OCI-LY7 (cell line): Measurements from ENCODE around the gene KMT2A. TPM values are rescaled to one million over a fixed set of nuclear protein-coding genes. Genes with fewer than 3 reads are reported as not detected.

ENCODE experiments used
- BruUV-seq: library from RNA; stranded (reverse); fragments of 400-500 nt; replicated peaks from 2 replicates; lab custom pipeline; 2021; lab: Mats Ljungman, UMichigan
- CTCF ChIA-PET: fragments of 300-600 bp; sonication (Branson Sonifier 250); formaldehyde crosslinking; loops from one replicate; lab custom pipeline; 2022; ENCODE audit warnings: antibody characterized with exemption; ENCODE audit not compliant: unreplicated experiment; lab: Charles Lee
- POLR2A ChIA-PET: fragments of 300-600 bp; sonication (Branson Sonifier 250); formaldehyde crosslinking; loops from one replicate; lab custom pipeline; 2022; ENCODE audit warnings: antibody characterized with exemption; lab: Charles Lee
- DNase-seq: peaks from one replicate; pipeline ENCODE4 v3.0.0-alpha.2; 2015; ENCODE audit warnings: low spot score
- H2AFZ ChIP-seq: fragments of 200-600 bp; sonication (generic), shearing (Covaris generic); 2 replicates; pipeline ENCODE4 v1.6.1; 2014; ENCODE audit warnings: mild to moderate bottlenecking, antibody characterized with exemption, low read length, moderate library complexity
- H3K27ac ChIP-seq: fragments of 200-600 bp; sonication (generic); 2 replicates; pipeline ENCODE4 v1.5.1; 2014; ENCODE audit warnings: mixed run types, low read depth, mild to moderate bottlenecking, moderate library complexity, low read length, inconsistent platforms; ENCODE audit not compliant: poor library complexity, severe bottlenecking
- H3K36me3 ChIP-seq: fragments of 200-600 bp; sonication (generic); 2 replicates; pipeline ENCODE4 v1.6.1; 2014; ENCODE audit warnings: mild to moderate bottlenecking, antibody characterized with exemption, low read length, moderate library complexity, mixed read lengths; ENCODE audit not compliant: insufficient read depth
- H3K4me1 ChIP-seq: fragments of 200-600 bp; sonication (generic); 2 replicates; pipeline ENCODE4 v1.5.1; 2014; ENCODE audit warnings: mild to moderate bottlenecking, low read length; ENCODE audit not compliant: insufficient read depth, poor library complexity, severe bottlenecking
- H3K4me2 ChIP-seq: fragments of 200-600 bp; sonication (generic); 2 replicates; pipeline ENCODE4 v1.6.1; 2014; ENCODE audit warnings: mild to moderate bottlenecking, low read length
- H3K4me3 ChIP-seq: fragments of 200-600 bp; sonication (generic); 2 replicates; pipeline ENCODE4 v1.5.1; 2014; ENCODE audit warnings: mild to moderate bottlenecking, low read depth, low read length; ENCODE audit not compliant: poor library complexity, severe bottlenecking
- H3K79me2 ChIP-seq: fragments of 200-600 bp; sonication (generic); 2 replicates; pipeline ENCODE4 v1.6.1; 2016; ENCODE audit warnings: low read depth, mild to moderate bottlenecking, low read length, moderate library complexity, mixed read lengths; ENCODE audit not compliant: insufficient read depth
- H3K9me2 ChIP-seq: fragments of 200-600 bp; sonication (generic); 2 replicates; pipeline ENCODE4 v1.6.1; 2016; ENCODE audit warnings: mild to moderate bottlenecking, low read length, mixed read lengths; ENCODE audit not compliant: insufficient read depth
- H3K9me3 ChIP-seq: fragments of 200-600 bp; sonication (generic); 2 replicates; pipeline ENCODE4 v1.6.1; 2014; ENCODE audit warnings: mild to moderate bottlenecking, mixed run types, low read length, mixed read lengths
- H4K20me1 ChIP-seq: fragments of 200-600 bp; sonication (generic); 2 replicates; pipeline ENCODE4 v1.6.1; 2014; ENCODE audit warnings: mild to moderate bottlenecking, antibody characterized with exemption, low read length, moderate library complexity, mixed read lengths; ENCODE audit not compliant: insufficient read depth
- CTCF ChIP-seq: fragments of 200-600 bp; sonication (generic); conservative IDR thresholded peaks from 2 replicates; pipeline ENCODE4 v1.5.1; 2014; ENCODE audit warnings: mild to moderate bottlenecking, antibody characterized with exemption, low read length, moderate library complexity, mixed read lengths
- EZH2phosphoT487 ChIP-seq: fragments of 200-600 bp; sonication (generic); IDR thresholded peaks from 2 replicates; pipeline ENCODE4 v1.6.1; 2018; ENCODE audit warnings: low read depth, borderline replicate concordance, mild to moderate bottlenecking, mixed run types, antibody characterized with exemption, low read length, moderate library complexity, mixed read lengths
- intact Hi-C: fragments of 100-400 bp; cut with micrococcal nuclease; formaldehyde crosslinking; loops from one replicate; pipeline ENCODE4 v1.10.0; 2022; ENCODE audit not compliant: unreplicated experiment
- total RNA-seq, 2 experiments: library from RNA; depleted of rRNA in 1 of 2; stranded (reverse); fragments of >200 nt in 1 of 2; shearing (Covaris generic) in 1 of 2; gene quantifications; 2 replicates each; pipeline ENCODE4 v1.2.3, GENCODE V29; 2014 to 2022

KMT2A gene
- total RNA-seq, 2 experiments from 2014 or later: 55.8 to 90.0 TPM

GRCh38 chr11:118537409-118537980 lies 101.2 kb downstream of the KMT2A start:
- no peak overlapping the region for H3K4me2 ChIP-seq
- POLR2A ChIA-PET: no interaction called here
- no peak overlapping the region for H2AFZ ChIP-seq
- BruUV-seq: no TSS peak
- intact Hi-C loops: no loop called here
- CTCF ChIA-PET: no interaction called here
- no peak overlapping the region for H3K27ac ChIP-seq
- no peak for DNase-seq
- TF ChIP-seq EZH2phosphoT487 (no peak), CTCF (no peak)
- no peaks in the 10 kb centered on the region for H3K36me3 ChIP-seq
- H3K9me3 ChIP-seq: no peaks in the 10 kb centered on the region
- no peaks in the 10 kb centered on the region for H3K79me2 ChIP-seq
- H3K4me3 ChIP-seq: no peak overlapping the region
- no peaks in the 10 kb centered on the region for H3K9me2 ChIP-seq
- no peaks in the 10 kb centered on the region for H4K20me1 ChIP-seq
- H3K4me1 ChIP-seq: no peaks in the 10 kb centered on the region

DNA sequence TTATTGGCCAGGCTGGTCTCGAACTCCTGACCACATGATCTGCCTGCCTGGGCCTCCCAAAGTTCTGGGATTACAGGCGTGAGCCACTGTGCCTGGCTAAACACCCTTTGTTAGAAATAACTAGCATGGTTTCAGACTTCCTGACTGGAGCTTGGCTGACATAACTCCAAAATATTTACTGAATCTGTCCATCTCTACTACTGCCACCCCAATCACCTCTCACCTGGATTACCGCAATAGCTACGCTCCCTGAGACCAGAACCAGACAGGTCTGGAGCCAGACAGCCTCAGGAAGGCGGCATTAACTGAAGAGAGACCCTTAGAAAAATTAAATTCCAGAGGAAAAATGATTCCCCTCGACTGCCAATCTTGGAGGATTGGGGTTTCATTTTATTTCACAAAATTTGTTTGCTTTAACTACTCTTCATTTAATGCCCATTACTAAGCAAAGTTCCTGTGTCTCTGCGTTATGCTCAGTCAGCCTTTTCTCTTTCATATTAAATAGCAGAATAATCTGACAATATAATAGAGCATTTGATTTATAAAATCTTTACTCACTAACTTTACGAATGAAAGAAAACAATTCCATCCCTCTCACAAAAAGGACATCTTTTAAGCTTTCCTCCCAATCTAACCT lies 107.8 kb downstream of the KMT2A start:
- Histone ChIP-seq H3K4me3 (no peak overlapping the region), H3K36me3 (no peaks in the 10 kb centered on the region), H3K4me2 (no peak overlapping the region), H3K27ac (no peak overlapping the region), H4K20me1 (no peaks in the 10 kb centered on the region), H3K9me3 (no peaks in the 10 kb centered on the region), H3K79me2 (no peaks in the 10 kb centered on the region), H3K4me1 (no peaks in the 10 kb centered on the region), H2AFZ (no peak overlapping the region), H3K9me2 (no peaks in the 10 kb centered on the region)
- no TSS peak for BruUV-seq
- no peak for DNase-seq
- intact Hi-C loops: no loop called here
- ChIA-PET POLR2A (interaction anchor here (1.2 to 1.3 kb wide), 2 partner anchors 18 to 165 kb away, joined by 4 to 6 read pairs; no protein-coding TSS in a partner anchor), CTCF (no interaction called here)
- TF ChIP-seq EZH2phosphoT487 (no peak), CTCF (no peak)

DNA sequence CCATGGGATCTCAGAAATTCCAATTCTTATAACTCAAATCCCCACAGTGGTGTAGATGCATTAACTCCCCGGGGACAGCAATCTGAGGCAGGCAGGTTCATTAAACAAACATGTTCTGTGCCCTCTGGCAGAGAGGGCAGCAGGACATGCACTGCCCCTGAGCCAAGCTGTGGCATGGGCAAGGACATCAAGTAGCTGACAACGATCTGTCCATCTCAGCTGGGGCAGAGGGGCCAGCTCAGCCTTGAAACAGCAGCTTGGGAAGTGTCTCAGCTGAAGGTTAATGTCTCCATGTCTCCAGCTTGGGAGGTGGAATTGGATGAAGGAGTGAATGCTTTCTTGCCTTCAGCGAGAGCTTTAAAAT lies 108.3 kb downstream of the KMT2A start:
- POLR2A ChIA-PET: interaction anchor here (1.2 kb wide), 1 partner anchor 18 kb away, joined by 4 read pairs; no protein-coding TSS in a partner anchor
- H3K27ac ChIP-seq: no peak overlapping the region
- CTCF ChIA-PET: no interaction called here
- no peaks in the 10 kb centered on the region for H3K4me1 ChIP-seq
- DNase-seq: no peak
- no peak for TF ChIP-seq EZH2phosphoT487
- TF ChIP-seq CTCF: no peak
- no peaks in the 10 kb centered on the region for H4K20me1 ChIP-seq
- H3K9me3 ChIP-seq: no peaks in the 10 kb centered on the region
- H3K4me3 ChIP-seq: no peak overlapping the region
- H3K36me3 ChIP-seq: no peaks in the 10 kb centered on the region
- no peak overlapping the region for H3K4me2 ChIP-seq
- intact Hi-C loops: no loop called here
- BruUV-seq: no TSS peak
- no peaks in the 10 kb centered on the region for H3K79me2 ChIP-seq
- H3K9me2 ChIP-seq: no peaks in the 10 kb centered on the region
- H2AFZ ChIP-seq: no peak overlapping the region
